Astrocyte (in vitro differentiated cells and primary cell): ENCODE data around the gene GXYLT1. TPM values are rescaled to one million over a fixed set of nuclear protein-coding genes. Genes with fewer than 3 reads are reported as not detected.

Experiments
- DNase-seq: peaks from one replicate; pipeline ENCODE4 v3.0.0-alpha.2; 2010; ENCODE audit warnings: low read depth
- FAIRE-seq: peaks from 2 replicates; lab custom pipeline; 2011; peaks lifted over from hg19 to GRCh38; lab: Jason Lieb, UNC
- H2AFZ ChIP-seq: 2 replicates; pipeline ENCODE4 v1.6.0; 2012; ENCODE audit warnings: low read depth, low read length, inconsistent platforms
- H3K27ac ChIP-seq: 2 replicates; pipeline ENCODE4 v1.5.1; 2011; ENCODE audit warnings: low read depth, low read length, inconsistent platforms
- H3K27me3 ChIP-seq: 2 replicates; pipeline ENCODE4 v1.6.0; 2011; ENCODE audit warnings: low read length, inconsistent platforms; ENCODE audit not compliant: insufficient read depth
- H3K36me3 ChIP-seq: 2 replicates; pipeline ENCODE4 v1.5.1; 2011; ENCODE audit warnings: low read length, inconsistent platforms; ENCODE audit not compliant: insufficient read depth
- H3K4me1 ChIP-seq: 2 replicates; pipeline ENCODE4 v1.5.1; 2011; ENCODE audit warnings: low read length, inconsistent platforms; ENCODE audit not compliant: insufficient read depth
- H3K4me2 ChIP-seq: 2 replicates; pipeline ENCODE4 v1.6.0; 2012; ENCODE audit warnings: low read length, inconsistent platforms
- H3K4me3 ChIP-seq: 2 replicates; pipeline ENCODE4 v1.5.1; 2011; ENCODE audit warnings: low read depth, mild to moderate bottlenecking, low read length, inconsistent platforms; ENCODE audit not compliant: insufficient read depth
- H3K79me2 ChIP-seq: 2 replicates; pipeline ENCODE4 v1.6.0; 2012; ENCODE audit warnings: mild to moderate bottlenecking, low read length, inconsistent platforms; ENCODE audit not compliant: insufficient read depth
- H3K9ac ChIP-seq: 2 replicates; pipeline ENCODE4 v1.6.0; 2012; ENCODE audit warnings: mild to moderate bottlenecking, low read length, inconsistent platforms
- H3K9me3 ChIP-seq: 2 replicates; pipeline ENCODE4 v1.5.1; 2012; ENCODE audit warnings: low read depth, mild to moderate bottlenecking, low read length, inconsistent platforms; ENCODE audit not compliant: insufficient read depth
- H4K20me1 ChIP-seq: 2 replicates; pipeline ENCODE4 v1.6.0; 2012; ENCODE audit warnings: low read length, inconsistent platforms; ENCODE audit not compliant: insufficient read depth
- H3K27ac Mint-ChIP-seq: one replicate; pipeline ENCODE4 v1.8.0; 2021; ENCODE audit warnings: mild to moderate bottlenecking, mixed read lengths; ENCODE audit not compliant: unreplicated experiment
- H3K27me3 Mint-ChIP-seq: one replicate; pipeline ENCODE4 v1.8.0; 2021; ENCODE audit warnings: low read depth, mixed read lengths; ENCODE audit not compliant: unreplicated experiment
- H3K36me3 Mint-ChIP-seq: one replicate; pipeline ENCODE4 v1.8.0; 2021; ENCODE audit warnings: low read depth, mixed read lengths; ENCODE audit not compliant: unreplicated experiment
- H3K4me1 Mint-ChIP-seq: one replicate; pipeline ENCODE4 v1.8.0; 2021; ENCODE audit warnings: low read depth, mixed read lengths; ENCODE audit not compliant: unreplicated experiment
- H3K4me3 Mint-ChIP-seq: one replicate; pipeline ENCODE4 v1.8.0; 2021; ENCODE audit warnings: mild to moderate bottlenecking, moderate library complexity, mixed read lengths; ENCODE audit not compliant: unreplicated experiment
- H3K9me3 Mint-ChIP-seq: one replicate; pipeline ENCODE4 v1.8.0; 2021; ENCODE audit warnings: mild to moderate bottlenecking, mixed read lengths; ENCODE audit not compliant: unreplicated experiment
- EZH2 ChIP-seq: IDR thresholded peaks from 2 replicates; pipeline ENCODE4 v1.6.1; 2012; ENCODE audit warnings: mild to moderate bottlenecking, low read length, inconsistent platforms; ENCODE audit not compliant: insufficient read depth
- total RNA-seq: library from RNA; stranded (reverse); gene quantifications from 2 replicates; pipeline ENCODE4 v1.2.1, GENCODE V29; 2021
- TF ChIP-seq, protein P1 (sequence below): IDR thresholded peaks from 2 replicates; pipeline ENCODE4 v1.5.1; 2011; ENCODE audit warnings: low read depth, mild to moderate bottlenecking, inconsistent platforms, low read length, moderate library complexity; ENCODE audit not compliant: insufficient read depth

The GXYLT1 gene
- total RNA-seq, 1 donor from 2014 or later, result 23.1 TPM

GRCh38 chr12:42129595-42130204 is 15.0 kb downstream of the GXYLT1 start:
- Histone ChIP-seq H3K36me3 (no peaks in the 10 kb centered on the region), H3K27ac (peak overlapping the region; percentile 90), H2AFZ (no peak overlapping the region), H3K4me3 (no peak overlapping the region), H3K9me3 (no peaks in the 10 kb centered on the region), H3K27me3 (no peaks in the 10 kb centered on the region), H3K79me2 (peaks cover 77% of the 10 kb centered on the region), H3K4me2 (peak overlapping the region; percentile 80), H3K4me1 (peaks cover 18% of the 10 kb centered on the region), H3K9ac (peak overlapping the region; percentile 75), H4K20me1 (peaks cover 21% of the 10 kb centered on the region)
- Mint-ChIP-seq H3K4me3 (no peak overlapping the region), H3K9me3 (no peaks in the 10 kb centered on the region), H3K4me1 (peaks cover 19% of the 10 kb centered on the region), H3K27ac (no peak overlapping the region), H3K36me3 (peaks cover 4% of the 10 kb centered on the region), H3K27me3 (no peaks in the 10 kb centered on the region)
- DNase-seq (peak; percentile 63), FAIRE-seq (no peak)
- TF ChIP-seq, protein P1, sequence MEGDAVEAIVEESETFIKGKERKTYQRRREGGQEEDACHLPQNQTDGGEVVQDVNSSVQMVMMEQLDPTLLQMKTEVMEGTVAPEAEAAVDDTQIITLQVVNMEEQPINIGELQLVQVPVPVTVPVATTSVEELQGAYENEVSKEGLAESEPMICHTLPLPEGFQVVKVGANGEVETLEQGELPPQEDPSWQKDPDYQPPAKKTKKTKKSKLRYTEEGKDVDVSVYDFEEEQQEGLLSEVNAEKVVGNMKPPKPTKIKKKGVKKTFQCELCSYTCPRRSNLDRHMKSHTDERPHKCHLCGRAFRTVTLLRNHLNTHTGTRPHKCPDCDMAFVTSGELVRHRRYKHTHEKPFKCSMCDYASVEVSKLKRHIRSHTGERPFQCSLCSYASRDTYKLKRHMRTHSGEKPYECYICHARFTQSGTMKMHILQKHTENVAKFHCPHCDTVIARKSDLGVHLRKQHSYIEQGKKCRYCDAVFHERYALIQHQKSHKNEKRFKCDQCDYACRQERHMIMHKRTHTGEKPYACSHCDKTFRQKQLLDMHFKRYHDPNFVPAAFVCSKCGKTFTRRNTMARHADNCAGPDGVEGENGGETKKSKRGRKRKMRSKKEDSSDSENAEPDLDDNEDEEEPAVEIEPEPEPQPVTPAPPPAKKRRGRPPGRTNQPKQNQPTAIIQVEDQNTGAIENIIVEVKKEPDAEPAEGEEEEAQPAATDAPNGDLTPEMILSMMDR, result peak; percentile 92
- TF ChIP-seq EZH2, result no peak

- Histone ChIP-seq H3K4me2 (no peak overlapping the region), H3K4me3 (no peak overlapping the region), H4K20me1 (peaks cover 20% of the 10 kb centered on the region), H3K79me2 (peaks cover 73% of the 10 kb centered on the region), H3K27me3 (no peaks in the 10 kb centered on the region), H2AFZ (no peak overlapping the region), H3K9me3 (no peaks in the 10 kb centered on the region), H3K27ac (no peak overlapping the region), H3K4me1 (peaks cover 18% of the 10 kb centered on the region), H3K9ac (no peak overlapping the region), H3K36me3 (no peaks in the 10 kb centered on the region)
- FAIRE-seq (no peak), DNase-seq (no peak)
- Mint-ChIP-seq H3K4me1 (peaks cover 17% of the 10 kb centered on the region), H3K4me3 (no peak overlapping the region), H3K27me3 (no peaks in the 10 kb centered on the region), H3K27ac (no peak overlapping the region), H3K9me3 (no peaks in the 10 kb centered on the region), H3K36me3 (peaks cover 4% of the 10 kb centered on the region)
- no peak for TF ChIP-seq EZH2
- TF ChIP-seq, protein P1, result no peak
Observed at GRCh38 chr12:42128888-42129287, 15.8 kb downstream of the GXYLT1 start.

DNA sequence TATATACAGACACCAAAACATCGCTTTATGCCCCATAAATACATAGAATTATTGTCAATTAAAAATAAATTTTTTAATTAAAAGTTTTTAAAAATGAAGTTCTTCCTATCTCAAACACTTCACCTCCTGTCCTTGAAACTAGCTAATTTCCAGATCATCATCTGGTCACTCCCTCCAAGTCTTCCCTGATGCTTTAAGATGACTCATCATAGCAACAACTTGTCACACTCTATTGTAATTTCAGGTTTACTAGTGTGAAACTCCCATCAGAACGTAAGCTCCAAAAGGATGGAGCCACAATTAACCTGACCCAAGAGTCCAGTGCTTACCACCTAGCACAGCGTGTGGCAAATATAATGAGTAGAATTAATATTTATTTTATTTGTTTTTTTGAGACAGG is 16.3 kb downstream of the GXYLT1 start:
- no peaks in the 10 kb centered on the region for H3K9me3 ChIP-seq
- no peaks in the 10 kb centered on the region for H3K27me3 ChIP-seq
- no peak for FAIRE-seq
- H2AFZ ChIP-seq, result no peak overlapping the region
- peaks cover 18% of the 10 kb centered on the region for H3K4me1 ChIP-seq
- H3K4me3 Mint-ChIP-seq, result no peak overlapping the region
- DNase-seq, result peak; percentile 49
- H4K20me1 ChIP-seq, result peaks cover 20% of the 10 kb centered on the region
- no peak overlapping the region for H3K27ac Mint-ChIP-seq
- H3K9ac ChIP-seq, result no peak overlapping the region
- H3K4me3 ChIP-seq, result no peak overlapping the region
- TF ChIP-seq, protein P1, result no peak
- no peak for TF ChIP-seq EZH2
- H3K4me2 ChIP-seq, result no peak overlapping the region
- H3K27me3 Mint-ChIP-seq, result no peaks in the 10 kb centered on the region
- H3K79me2 ChIP-seq, result peaks cover 69% of the 10 kb centered on the region
- no peaks in the 10 kb centered on the region for H3K36me3 ChIP-seq
- peaks cover 17% of the 10 kb centered on the region for H3K4me1 Mint-ChIP-seq
- peaks cover 4% of the 10 kb centered on the region for H3K36me3 Mint-ChIP-seq
- no peak overlapping the region for H3K27ac ChIP-seq
- no peaks in the 10 kb centered on the region for H3K9me3 Mint-ChIP-seq
